CD4-positive, alpha-beta T cell treated with Interleukin-1 beta for 1 hour (primary cell): ENCODE results near the gene HGFAC.

Experiments
- DNase-seq, 2 donors: peaks; one replicate each; pipeline ENCODE4 v3.0.0-alpha.2; 2020 to 2022

HGFAC gene

GRCh38 chr4:3464349-3464905 is 22.7 kb downstream of the HGFAC start:
- DNase-seq, result no peak

GRCh38 chr4:3464911-3465697 is 23.3 kb downstream of the HGFAC start:
- DNase-seq, result no peak

- DNase-seq, result no peak
Observed at GRCh38 chr4:3465698-3466671, 24.2 kb downstream of the HGFAC start.

GRCh38 chr4:3466691-3467600 is 25.2 kb downstream of the HGFAC start:
- DNase-seq, result no peak

- DNase-seq, result no peak
Observed at GRCh38 chr4:3467601-3468031, 25.8 kb downstream of the HGFAC start.

GRCh38 chr4:3468154-3468553 is 26.4 kb downstream of the HGFAC start:
- no peak for DNase-seq

GRCh38 chr4:3468804-3469203 is 27.0 kb downstream of the HGFAC start:
- DNase-seq, result no peak

- DNase-seq, result no peak
Observed at GRCh38 chr4:3469386-3470243, 27.8 kb downstream of the HGFAC start.

- DNase-seq, result no peak
Observed at GRCh38 chr4:3470244-3471097, 28.7 kb downstream of the HGFAC start.

GRCh38 chr4:3471098-3471760 is 29.5 kb downstream of the HGFAC start:
- DNase-seq, result no peak

- DNase-seq, result no peak
Observed at GRCh38 chr4:3471886-3472285, 30.1 kb downstream of the HGFAC start.

- DNase-seq, result no peak
Observed at GRCh38 chr4:3472411-3473141, 30.8 kb downstream of the HGFAC start.

- no peak for DNase-seq
Observed at GRCh38 chr4:3473181-3473950, 31.6 kb downstream of the HGFAC start.

GRCh38 chr4:3473996-3474765 is 32.4 kb downstream of the HGFAC start:
- DNase-seq, result no peak

GRCh38 chr4:3475041-3475712 is 33.4 kb downstream of the HGFAC start:
- DNase-seq, result no peak

- no peak for DNase-seq
Observed at GRCh38 chr4:3475713-3476260, 34.0 kb downstream of the HGFAC start.

GRCh38 chr4:3476341-3476747 is 34.6 kb downstream of the HGFAC start:
- DNase-seq, result no peak
